Measurements from ENCODE around the gene SLC6A7.

The SLC6A7 gene

GRCh38 chr5:150195736-150196485, 6.0 kb downstream of the SLC6A7 start:
- DNase-seq (ENCODE audit: low spot score): no peak

- no peak for DNase-seq (ENCODE audit: low spot score)
These were observed 6.7 kb downstream of the SLC6A7 start for GRCh38 chr5:150196514-150196913.

- DNase-seq (ENCODE audit: low spot score): no peak
These were observed 7.1 kb downstream of the SLC6A7 start for GRCh38 chr5:150196986-150197385.

GRCh38 chr5:150197476-150197875, 7.6 kb downstream of the SLC6A7 start:
- DNase-seq (ENCODE audit: low spot score): no peak

- DNase-seq (ENCODE audit: low spot score): no peak
These were observed 12.6 kb downstream of the SLC6A7 start for GRCh38 chr5:150202501-150202900.

GRCh38 chr5:150203832-150204589, 14.1 kb downstream of the SLC6A7 start:
- no peak for DNase-seq (ENCODE audit: low spot score)

- DNase-seq (ENCODE audit: low spot score): no peak
These were observed 14.7 kb downstream of the SLC6A7 start for GRCh38 chr5:150204590-150204960.

GRCh38 chr5:150206098-150206778, 16.4 kb downstream of the SLC6A7 start:
- DNase-seq (ENCODE audit: low spot score): no peak

GRCh38 chr5:150206779-150207115, 16.9 kb downstream of the SLC6A7 start:
- DNase-seq (ENCODE audit: low spot score): no peak

GRCh38 chr5:150208187-150209098, 18.6 kb downstream of the SLC6A7 start:
- DNase-seq (ENCODE audit: low spot score): peak; percentile 52

GRCh38 chr5:150209099-150209635, 19.3 kb downstream of the SLC6A7 start:
- DNase-seq (ENCODE audit: low spot score): no peak

GRCh38 chr5:150210644-150211043, 20.8 kb downstream of the SLC6A7 start:
- DNase-seq (ENCODE audit: low spot score): no peak

- DNase-seq (ENCODE audit: low spot score): no peak
These were observed 21.5 kb downstream of the SLC6A7 start for GRCh38 chr5:150211156-150212030.

GRCh38 chr5:150213530-150213929, 23.7 kb downstream of the SLC6A7 start:
- no peak for DNase-seq (ENCODE audit: low spot score)

GRCh38 chr5:150214289-150214688, 24.4 kb downstream of the SLC6A7 start:
- peak; percentile 52 for DNase-seq (ENCODE audit: low spot score)

GRCh38 chr5:150215979-150216944, 26.4 kb downstream of the SLC6A7 start:
- no peak for DNase-seq (ENCODE audit: low spot score)

- no peak for DNase-seq (ENCODE audit: low spot score)
These were observed 27.2 kb downstream of the SLC6A7 start for GRCh38 chr5:150217038-150217437.

GRCh38 chr5:150217873-150218692, 28.2 kb downstream of the SLC6A7 start:
- peak; percentile 90 for DNase-seq (ENCODE audit: low spot score)

GRCh38 chr5:150218693-150219035, 28.8 kb downstream of the SLC6A7 start:
- DNase-seq (ENCODE audit: low spot score): no peak
